ENCODE data around the gene CDC42BPB. TPM values are rescaled to one million over a fixed set of nuclear protein-coding genes. Genes with fewer than 3 reads are reported as not detected.

The CDC42BPB gene
- total RNA-seq, 1 experiment from 2014 or later, result 82.7 TPM

- TF ChIP-seq CTCF (IDR thresholded peaks at IDR 0.05; ENCODE audit: unreplicated experiment), result no peak
- Mint-ChIP-seq H3K4me3 (ENCODE audit: unreplicated experiment) (no peak overlapping the region), H3K36me3 (ENCODE audit: insufficient read depth, unreplicated experiment) (peaks cover 70% of the 10 kb centered on the region), H3K9me3 (ENCODE audit: unreplicated experiment) (peaks cover 6% of the 10 kb centered on the region), H3K4me1 (ENCODE audit: insufficient read depth, unreplicated experiment) (peaks cover 29% of the 10 kb centered on the region), H3K27me3 (ENCODE audit: insufficient read depth, unreplicated experiment) (no peaks in the 10 kb centered on the region), H3K27ac (ENCODE audit: low read depth, unreplicated experiment) (peak overlapping the region; percentile 75)
- BruUV-seq (replicated peaks), result no TSS peak
- ChIA-PET POLR2A (interaction anchor here (0.6 to 1.5 kb wide), 4 partner anchors 10 to 34 kb away, joined by 3 to 5 read pairs (median 4); no protein-coding TSS in a partner anchor), CTCF (no interaction called here)
- no peak for DNase-seq (ENCODE audit: unreplicated experiment)
- intact Hi-C loops (cut with micrococcal nuclease), result no loop called here
Observed at GRCh38 chr14:102994689-102995088, 62.7 kb downstream of the CDC42BPB start.

GRCh38 chr14:102993523-102993922, 63.8 kb downstream of the CDC42BPB start:
- peak; percentile 89 for DNase-seq (ENCODE audit: unreplicated experiment)
- POLR2A ChIA-PET, result interaction anchor here (0.6 to 2.2 kb wide), 10 partner anchors 12 to 217 kb away, joined by 3 to 8 read pairs (median 3); partner anchors contain the start of gene CDC42BPB
- Mint-ChIP-seq H3K9me3 (ENCODE audit: unreplicated experiment) (peaks cover 9% of the 10 kb centered on the region), H3K4me1 (ENCODE audit: insufficient read depth, unreplicated experiment) (peaks cover 29% of the 10 kb centered on the region), H3K4me3 (ENCODE audit: unreplicated experiment) (peak overlapping the region; percentile 15), H3K36me3 (ENCODE audit: insufficient read depth, unreplicated experiment) (peaks cover 71% of the 10 kb centered on the region), H3K27me3 (ENCODE audit: insufficient read depth, unreplicated experiment) (no peaks in the 10 kb centered on the region), H3K27ac (ENCODE audit: low read depth, unreplicated experiment) (peak overlapping the region; percentile 75)
- CTCF ChIA-PET, result interaction anchor here (0.9 kb wide), 1 partner anchor 297 kb away, joined by 3 read pairs; no protein-coding TSS in a partner anchor
- TF ChIP-seq CTCF (IDR thresholded peaks at IDR 0.05; ENCODE audit: unreplicated experiment), result no peak
- BruUV-seq (replicated peaks), result no TSS peak
- intact Hi-C loops (cut with micrococcal nuclease), result no loop called here

- POLR2A ChIA-PET, result interaction anchor here (0.6 to 1.2 kb wide), 4 partner anchors 16 to 212 kb away, joined by 3 read pairs; no protein-coding TSS in a partner anchor
- BruUV-seq (replicated peaks), result no TSS peak
- no peak for TF ChIP-seq CTCF (IDR thresholded peaks at IDR 0.05; ENCODE audit: unreplicated experiment)
- Mint-ChIP-seq H3K27ac (ENCODE audit: low read depth, unreplicated experiment) (peak overlapping the region; percentile 14), H3K4me3 (ENCODE audit: unreplicated experiment) (no peak overlapping the region), H3K4me1 (ENCODE audit: insufficient read depth, unreplicated experiment) (peaks cover 47% of the 10 kb centered on the region), H3K9me3 (ENCODE audit: unreplicated experiment) (peaks cover 20% of the 10 kb centered on the region), H3K36me3 (ENCODE audit: insufficient read depth, unreplicated experiment) (peaks cover 67% of the 10 kb centered on the region), H3K27me3 (ENCODE audit: insufficient read depth, unreplicated experiment) (no peaks in the 10 kb centered on the region)
- intact Hi-C loops (cut with micrococcal nuclease), result no loop called here
- CTCF ChIA-PET, result no interaction called here
- no peak for DNase-seq (ENCODE audit: unreplicated experiment)
Observed at GRCh38 chr14:102991376-102991775, 66.0 kb downstream of the CDC42BPB start.

GRCh38 chr14:102988054-102988453, 69.3 kb downstream of the CDC42BPB start:
- POLR2A ChIA-PET, result interaction anchor here (0.9 to 2.6 kb wide), 8 partner anchors 23 to 80 kb away, joined by 3 to 32 read pairs (median 10); partner anchors contain the start of gene CDC42BPB
- BruUV-seq (replicated peaks), result no TSS peak
- CTCF ChIA-PET, result interaction anchor here (0.9 kb wide), 1 partner anchor 87 kb away, joined by 4 read pairs; no protein-coding TSS in a partner anchor

More at GRCh38 chr14:102988054-102988453, 69.3 kb downstream of the CDC42BPB start:
- Mint-ChIP-seq H3K9me3 (ENCODE audit: unreplicated experiment) (peaks cover 20% of the 10 kb centered on the region), H3K4me3 (ENCODE audit: unreplicated experiment) (peak overlapping the region; percentile 60), H3K27ac (ENCODE audit: low read depth, unreplicated experiment) (peak overlapping the region; percentile 75), H3K4me1 (ENCODE audit: insufficient read depth, unreplicated experiment) (peaks cover 41% of the 10 kb centered on the region), H3K36me3 (ENCODE audit: insufficient read depth, unreplicated experiment) (peaks cover 65% of the 10 kb centered on the region), H3K27me3 (ENCODE audit: insufficient read depth, unreplicated experiment) (no peaks in the 10 kb centered on the region)
- TF ChIP-seq CTCF (IDR thresholded peaks at IDR 0.05; ENCODE audit: unreplicated experiment), result no peak
- peak; percentile 18 for DNase-seq (ENCODE audit: unreplicated experiment)
- intact Hi-C loops (cut with micrococcal nuclease), result loop anchor here (5.0 kb wide), 1 partner anchor 69 kb away; the partner anchor contains the start of gene CDC42BPB

Measured in MCF 10A (cell line).